ENCODE measurements around the gene GLB1L3.

DNA sequence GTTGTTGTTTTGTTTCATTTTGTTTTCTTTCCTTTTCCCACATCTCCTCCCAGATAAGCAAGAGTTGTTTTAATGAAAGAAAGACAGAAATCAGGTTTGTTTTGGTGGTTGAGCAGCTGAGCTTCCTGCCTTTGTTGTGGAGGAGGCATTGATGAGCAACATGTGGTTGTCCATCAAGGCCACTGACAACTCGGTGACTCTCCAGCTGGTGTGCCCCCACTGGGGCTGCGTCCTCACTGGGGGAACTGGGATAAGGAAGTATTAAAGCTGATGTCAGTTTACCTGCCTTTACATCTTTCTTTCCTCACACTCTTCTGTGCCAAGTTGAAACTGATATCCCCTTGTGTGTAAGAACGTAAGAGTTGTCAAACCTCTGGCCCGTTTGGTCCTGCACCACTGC is 45.8 kb upstream of the GLB1L3 start:
- TF ChIP-seq, protein P1, sequence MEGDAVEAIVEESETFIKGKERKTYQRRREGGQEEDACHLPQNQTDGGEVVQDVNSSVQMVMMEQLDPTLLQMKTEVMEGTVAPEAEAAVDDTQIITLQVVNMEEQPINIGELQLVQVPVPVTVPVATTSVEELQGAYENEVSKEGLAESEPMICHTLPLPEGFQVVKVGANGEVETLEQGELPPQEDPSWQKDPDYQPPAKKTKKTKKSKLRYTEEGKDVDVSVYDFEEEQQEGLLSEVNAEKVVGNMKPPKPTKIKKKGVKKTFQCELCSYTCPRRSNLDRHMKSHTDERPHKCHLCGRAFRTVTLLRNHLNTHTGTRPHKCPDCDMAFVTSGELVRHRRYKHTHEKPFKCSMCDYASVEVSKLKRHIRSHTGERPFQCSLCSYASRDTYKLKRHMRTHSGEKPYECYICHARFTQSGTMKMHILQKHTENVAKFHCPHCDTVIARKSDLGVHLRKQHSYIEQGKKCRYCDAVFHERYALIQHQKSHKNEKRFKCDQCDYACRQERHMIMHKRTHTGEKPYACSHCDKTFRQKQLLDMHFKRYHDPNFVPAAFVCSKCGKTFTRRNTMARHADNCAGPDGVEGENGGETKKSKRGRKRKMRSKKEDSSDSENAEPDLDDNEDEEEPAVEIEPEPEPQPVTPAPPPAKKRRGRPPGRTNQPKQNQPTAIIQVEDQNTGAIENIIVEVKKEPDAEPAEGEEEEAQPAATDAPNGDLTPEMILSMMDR (IDR thresholded peaks at IDR 0.05) = no peak
- no peak for TF ChIP-seq POLR2AphosphoS5 (IDR thresholded peaks at IDR 0.05)
